ENCODE measurements around the gene KIF13A.

KIF13A gene

DNA sequence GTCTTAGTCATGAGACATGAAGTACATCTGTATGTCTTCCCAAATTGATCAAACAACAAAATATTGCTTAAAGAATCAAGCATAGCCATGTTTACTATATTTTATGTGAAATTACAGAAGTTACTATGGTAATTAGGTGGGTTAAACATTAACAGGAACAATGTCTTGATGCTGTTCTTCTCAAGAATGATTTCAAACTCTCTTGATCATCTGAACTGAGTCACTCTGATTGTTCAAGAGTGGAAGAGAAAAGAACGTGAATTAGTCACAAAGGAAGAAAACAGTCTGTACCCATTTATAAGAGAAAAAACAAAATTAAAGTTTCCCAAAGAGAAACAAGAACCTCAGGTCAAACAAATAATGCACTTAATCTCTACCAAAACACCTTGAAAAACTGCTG, 218.6 kb downstream of the KIF13A start:
- no peak overlapping the region for H3K4me2 ChIP-seq (ENCODE audit: low read length)
- H3K4me1 ChIP-seq (ENCODE audit: low read length): no peaks in the 10 kb centered on the region
- no peak overlapping the region for H2AFZ ChIP-seq (ENCODE audit: low read depth, low read length)
- no peaks in the 10 kb centered on the region for H3K36me3 ChIP-seq (replicated peaks; ENCODE audit: low read depth, low read length)
- no peak for TF ChIP-seq EZH2phosphoT487 (IDR thresholded peaks at IDR 0.05; ENCODE audit: low read depth)
- TF ChIP-seq, protein P1, sequence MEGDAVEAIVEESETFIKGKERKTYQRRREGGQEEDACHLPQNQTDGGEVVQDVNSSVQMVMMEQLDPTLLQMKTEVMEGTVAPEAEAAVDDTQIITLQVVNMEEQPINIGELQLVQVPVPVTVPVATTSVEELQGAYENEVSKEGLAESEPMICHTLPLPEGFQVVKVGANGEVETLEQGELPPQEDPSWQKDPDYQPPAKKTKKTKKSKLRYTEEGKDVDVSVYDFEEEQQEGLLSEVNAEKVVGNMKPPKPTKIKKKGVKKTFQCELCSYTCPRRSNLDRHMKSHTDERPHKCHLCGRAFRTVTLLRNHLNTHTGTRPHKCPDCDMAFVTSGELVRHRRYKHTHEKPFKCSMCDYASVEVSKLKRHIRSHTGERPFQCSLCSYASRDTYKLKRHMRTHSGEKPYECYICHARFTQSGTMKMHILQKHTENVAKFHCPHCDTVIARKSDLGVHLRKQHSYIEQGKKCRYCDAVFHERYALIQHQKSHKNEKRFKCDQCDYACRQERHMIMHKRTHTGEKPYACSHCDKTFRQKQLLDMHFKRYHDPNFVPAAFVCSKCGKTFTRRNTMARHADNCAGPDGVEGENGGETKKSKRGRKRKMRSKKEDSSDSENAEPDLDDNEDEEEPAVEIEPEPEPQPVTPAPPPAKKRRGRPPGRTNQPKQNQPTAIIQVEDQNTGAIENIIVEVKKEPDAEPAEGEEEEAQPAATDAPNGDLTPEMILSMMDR (IDR thresholded peaks at IDR 0.05; ENCODE audit: low read depth, low read length): no peak
- H3K79me2 ChIP-seq (ENCODE audit: low read length): no peaks in the 10 kb centered on the region
- no peak overlapping the region for H3K4me3 ChIP-seq (ENCODE audit: low read length)
- no peaks in the 10 kb centered on the region for H4K20me1 ChIP-seq (ENCODE audit: insufficient read depth, low read length)
- H3K27me3 ChIP-seq (ENCODE audit: low read depth, low read length): no peaks in the 10 kb centered on the region
- no peak overlapping the region for H3K9ac ChIP-seq (ENCODE audit: low read length)
- no peak overlapping the region for H3K27ac ChIP-seq (ENCODE audit: low read length)
- no peaks in the 10 kb centered on the region for H3K9me3 ChIP-seq (ENCODE audit: insufficient read depth, low read length)

DNA sequence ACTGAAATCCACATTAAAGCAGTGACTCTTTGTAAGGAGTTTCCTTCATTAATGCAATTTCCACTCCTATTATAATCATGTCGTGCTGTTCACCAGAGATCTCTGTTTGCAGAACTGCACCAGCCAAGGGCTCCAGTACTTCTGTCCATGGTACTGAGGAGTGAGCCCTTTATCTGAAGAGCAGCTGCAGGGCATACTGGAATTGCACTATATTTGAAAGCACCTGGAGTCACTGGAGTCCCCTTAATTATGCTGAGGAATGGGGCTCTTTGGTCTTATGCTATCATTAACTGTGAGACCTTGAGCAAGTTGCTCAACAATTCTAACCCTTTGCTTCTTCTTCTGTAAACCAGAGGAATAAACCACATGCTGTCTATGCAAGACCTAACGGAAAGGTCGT, 219.0 kb downstream of the KIF13A start:
- no peaks in the 10 kb centered on the region for H3K79me2 ChIP-seq (ENCODE audit: low read length)
- no peaks in the 10 kb centered on the region for H3K27me3 ChIP-seq (ENCODE audit: low read depth, low read length)
- no peak overlapping the region for H2AFZ ChIP-seq (ENCODE audit: low read depth, low read length)
- H3K36me3 ChIP-seq (replicated peaks; ENCODE audit: low read depth, low read length): no peaks in the 10 kb centered on the region
- TF ChIP-seq, protein P1 (IDR thresholded peaks at IDR 0.05; ENCODE audit: low read depth, low read length): no peak
- TF ChIP-seq EZH2phosphoT487 (IDR thresholded peaks at IDR 0.05; ENCODE audit: low read depth): no peak
- no peaks in the 10 kb centered on the region for H3K9me3 ChIP-seq (ENCODE audit: insufficient read depth, low read length)
- no peak overlapping the region for H3K27ac ChIP-seq (ENCODE audit: low read length)
- no peaks in the 10 kb centered on the region for H4K20me1 ChIP-seq (ENCODE audit: insufficient read depth, low read length)
- H3K9ac ChIP-seq (ENCODE audit: low read length): no peak overlapping the region
- no peak overlapping the region for H3K4me3 ChIP-seq (ENCODE audit: low read length)
- H3K4me1 ChIP-seq (ENCODE audit: low read length): no peaks in the 10 kb centered on the region
- no peak overlapping the region for H3K4me2 ChIP-seq (ENCODE audit: low read length)

DNA sequence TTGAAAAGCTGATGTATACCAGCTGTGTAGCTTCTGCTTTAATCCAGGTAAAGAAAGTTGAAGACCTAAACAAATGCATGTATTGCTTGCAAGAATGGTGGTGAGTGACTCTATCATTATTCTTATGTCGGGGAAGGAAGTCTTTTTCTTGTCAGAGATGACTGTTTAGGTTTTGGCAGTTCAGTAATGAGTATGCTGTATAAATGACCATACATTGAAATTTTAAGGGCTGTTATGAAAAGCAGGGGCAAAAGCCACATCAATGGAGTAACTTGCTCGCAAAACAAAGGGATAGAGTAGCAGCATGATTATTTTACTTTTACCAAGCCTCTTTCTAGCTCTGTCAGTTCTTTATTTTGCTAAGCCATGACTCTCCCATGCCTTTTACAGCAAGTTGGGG, 224.8 kb downstream of the KIF13A start:
- H3K4me1 ChIP-seq (ENCODE audit: low read length): no peaks in the 10 kb centered on the region
- TF ChIP-seq, protein P1 (IDR thresholded peaks at IDR 0.05; ENCODE audit: low read depth, low read length): no peak
- no peak for TF ChIP-seq EZH2phosphoT487 (IDR thresholded peaks at IDR 0.05; ENCODE audit: low read depth)
- H3K9ac ChIP-seq (ENCODE audit: low read length): no peak overlapping the region
- no peaks in the 10 kb centered on the region for H3K79me2 ChIP-seq (ENCODE audit: low read length)
- no peak overlapping the region for H3K27ac ChIP-seq (ENCODE audit: low read length)
- H3K36me3 ChIP-seq (replicated peaks; ENCODE audit: low read depth, low read length): no peaks in the 10 kb centered on the region
- no peaks in the 10 kb centered on the region for H3K27me3 ChIP-seq (ENCODE audit: low read depth, low read length)
- no peaks in the 10 kb centered on the region for H3K9me3 ChIP-seq (ENCODE audit: insufficient read depth, low read length)
- H4K20me1 ChIP-seq (ENCODE audit: insufficient read depth, low read length): no peaks in the 10 kb centered on the region
- no peak overlapping the region for H2AFZ ChIP-seq (ENCODE audit: low read depth, low read length)
- H3K4me3 ChIP-seq (ENCODE audit: low read length): no peak overlapping the region
- no peak overlapping the region for H3K4me2 ChIP-seq (ENCODE audit: low read length)

DNA sequence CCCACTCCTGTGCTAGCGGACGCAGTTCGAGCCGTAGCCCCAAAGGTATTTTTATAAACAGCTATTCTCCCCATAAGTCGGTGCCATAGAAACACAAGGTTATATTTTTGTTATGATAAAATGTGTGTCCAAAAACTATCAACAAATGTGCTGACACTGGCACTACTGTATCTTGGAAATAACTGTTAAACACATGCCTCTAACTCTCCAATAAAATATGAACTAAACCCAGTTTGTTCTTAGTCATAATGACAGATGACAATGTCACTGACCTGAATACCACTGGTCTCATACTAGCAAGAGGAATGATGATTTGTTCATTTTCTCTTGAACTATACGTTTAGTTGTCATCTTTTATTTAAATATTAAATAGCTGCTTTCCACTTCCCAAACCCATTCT, 229.3 kb downstream of the KIF13A start:
- Histone ChIP-seq H3K79me2 (ENCODE audit: low read length) (no peaks in the 10 kb centered on the region), H3K9me3 (ENCODE audit: insufficient read depth, low read length) (no peaks in the 10 kb centered on the region), H4K20me1 (ENCODE audit: insufficient read depth, low read length) (no peaks in the 10 kb centered on the region), H3K4me1 (ENCODE audit: low read length) (no peaks in the 10 kb centered on the region), H3K36me3 (replicated peaks; ENCODE audit: low read depth, low read length) (no peaks in the 10 kb centered on the region), H3K27ac (ENCODE audit: low read length) (no peak overlapping the region), H3K4me3 (ENCODE audit: low read length) (no peak overlapping the region), H3K4me2 (ENCODE audit: low read length) (no peak overlapping the region), H2AFZ (ENCODE audit: low read depth, low read length) (no peak overlapping the region), H3K9ac (ENCODE audit: low read length) (no peak overlapping the region), H3K27me3 (ENCODE audit: low read depth, low read length) (no peaks in the 10 kb centered on the region)
- TF ChIP-seq EZH2phosphoT487 (IDR thresholded peaks at IDR 0.05; ENCODE audit: low read depth): no peak
- TF ChIP-seq, protein P1 (IDR thresholded peaks at IDR 0.05; ENCODE audit: low read depth, low read length): no peak
